ENCODE data around the gene TK2.

TK2 gene

GRCh38 chr16:66591018-66591417, 41.1 kb upstream of the TK2 start:
- TF ChIP-seq CTCF (IDR thresholded peaks at IDR 0.05; ENCODE audit: borderline replicate concordance, insufficient read depth, low read depth, low read length), result no peak
- H3K4me3 ChIP-seq (ENCODE audit: low read depth, low read length), result no peak overlapping the region

GRCh38 chr16:66590322-66590721, 40.4 kb upstream of the TK2 start:
- no peak overlapping the region for H3K4me3 ChIP-seq (ENCODE audit: low read depth, low read length)

GRCh38 chr16:66588981-66589713, 39.2 kb upstream of the TK2 start:
- H3K4me3 ChIP-seq (ENCODE audit: low read depth, low read length), result no peak overlapping the region
- peak; percentile 98 for TF ChIP-seq CTCF (IDR thresholded peaks at IDR 0.05; ENCODE audit: borderline replicate concordance, insufficient read depth, low read depth, low read length)

More at GRCh38 chr16:66590322-66590721, 40.4 kb upstream of the TK2 start:
- TF ChIP-seq CTCF (IDR thresholded peaks at IDR 0.05; ENCODE audit: borderline replicate concordance, insufficient read depth, low read depth, low read length), result no peak

GRCh38 chr16:66587881-66588600, 38.1 kb upstream of the TK2 start:
- no peak overlapping the region for H3K4me3 ChIP-seq (ENCODE audit: low read depth, low read length)
- TF ChIP-seq CTCF (IDR thresholded peaks at IDR 0.05; ENCODE audit: borderline replicate concordance, insufficient read depth, low read depth, low read length), result no peak

- TF ChIP-seq CTCF (IDR thresholded peaks at IDR 0.05; ENCODE audit: borderline replicate concordance, insufficient read depth, low read depth, low read length), result no peak
- no peak overlapping the region for H3K4me3 ChIP-seq (ENCODE audit: low read depth, low read length)
Measured at GRCh38 chr16:66585481-66586239, 35.7 kb upstream of the TK2 start.

GRCh38 chr16:66581246-66581952, 31.5 kb upstream of the TK2 start:
- H3K4me3 ChIP-seq (ENCODE audit: low read depth, low read length), result no peak overlapping the region
- TF ChIP-seq CTCF (IDR thresholded peaks at IDR 0.05; ENCODE audit: borderline replicate concordance, insufficient read depth, low read depth, low read length), result no peak

Data from GM12875 (cell line).